Loucy (cell line): ENCODE measurements around the gene FAAH2.

Experiments used
- H2AFZ ChIP-seq: fragments of 200-600 bp; sonication (generic); 2 replicates; pipeline ENCODE4 v1.6.0; 2016; ENCODE audit warnings: antibody characterized with exemption, mild to moderate bottlenecking, low read length, moderate library complexity
- H3F3A ChIP-seq: fragments of 200-600 bp; 2 replicates; pipeline ENCODE4 v1.6.0; 2016; ENCODE audit warnings: antibody characterized with exemption, low read depth, mild to moderate bottlenecking
- H3K27me3 ChIP-seq: fragments of 200-600 bp; sonication (generic); 2 replicates; pipeline ENCODE4 v1.6.1; 2014; ENCODE audit warnings: low read length, mild to moderate bottlenecking; ENCODE audit not compliant: insufficient read depth, poor library complexity, severe bottlenecking
- H3K36me3 ChIP-seq: fragments of 200-600 bp; sonication (generic); 2 replicates; pipeline ENCODE4 v1.6.1; 2016; ENCODE audit warnings: low read length; ENCODE audit not compliant: insufficient read depth
- H3K4me1 ChIP-seq: fragments of 200-600 bp; sonication (generic); 2 replicates; pipeline ENCODE4 v1.5.1; 2014; ENCODE audit warnings: low read length, mild to moderate bottlenecking; ENCODE audit not compliant: insufficient read depth, poor library complexity, severe bottlenecking
- H3K4me2 ChIP-seq: fragments of 200-600 bp; sonication (generic); 2 replicates; pipeline ENCODE4 v1.6.0; 2014; ENCODE audit warnings: antibody characterized with exemption, low read length, low read depth, mild to moderate bottlenecking; ENCODE audit not compliant: poor library complexity, severe bottlenecking
- H3K4me3 ChIP-seq: fragments of 200-600 bp; sonication (generic); 2 replicates; pipeline ENCODE4 v1.5.1; 2014; ENCODE audit warnings: low read length, mild to moderate bottlenecking, mixed read lengths; ENCODE audit not compliant: poor library complexity, severe bottlenecking
- H3K79me2 ChIP-seq: fragments of 200-600 bp; sonication (generic); 2 replicates; pipeline ENCODE4 v1.6.1; 2014; ENCODE audit warnings: low read length; ENCODE audit not compliant: insufficient read depth
- H3K9ac ChIP-seq: fragments of 200-600 bp; sonication (generic); 2 replicates; pipeline ENCODE4 v1.6.0; 2014; ENCODE audit warnings: mild to moderate bottlenecking, low read depth, low read length, moderate library complexity; ENCODE audit not compliant: poor library complexity, severe bottlenecking
- H3K9me2 ChIP-seq: fragments of 200-600 bp; sonication (generic); replicated peaks from 2 replicates; pipeline ENCODE4 v1.6.1; 2016; ENCODE audit warnings: low read depth, low read length, mixed read lengths
- H3K9me3 ChIP-seq: fragments of 200-600 bp; sonication (generic); 2 replicates; pipeline ENCODE4 v1.6.1; 2014; ENCODE audit warnings: mild to moderate bottlenecking, antibody characterized with exemption, low read length, low read depth; ENCODE audit not compliant: insufficient read depth
- H4K20me1 ChIP-seq: fragments of 200-600 bp; sonication (generic); 2 replicates; pipeline ENCODE4 v1.6.0; 2014; ENCODE audit warnings: antibody characterized with exemption, low read length, mild to moderate bottlenecking; ENCODE audit not compliant: insufficient read depth, poor library complexity, severe bottlenecking
- EZH2phosphoT487 ChIP-seq: fragments of 200-600 bp; IDR thresholded peaks from 2 replicates; pipeline ENCODE4 v1.6.1; 2018; ENCODE audit warnings: antibody characterized with exemption, mild to moderate bottlenecking, moderate library complexity, borderline replicate concordance
- TF ChIP-seq, protein P1 (sequence below): fragments of 200-600 bp; sonication (generic); conservative IDR thresholded peaks from 2 replicates; pipeline ENCODE4 v1.5.1; 2014; ENCODE audit warnings: mild to moderate bottlenecking, antibody characterized with exemption, low read length

FAAH2 gene

DNA sequence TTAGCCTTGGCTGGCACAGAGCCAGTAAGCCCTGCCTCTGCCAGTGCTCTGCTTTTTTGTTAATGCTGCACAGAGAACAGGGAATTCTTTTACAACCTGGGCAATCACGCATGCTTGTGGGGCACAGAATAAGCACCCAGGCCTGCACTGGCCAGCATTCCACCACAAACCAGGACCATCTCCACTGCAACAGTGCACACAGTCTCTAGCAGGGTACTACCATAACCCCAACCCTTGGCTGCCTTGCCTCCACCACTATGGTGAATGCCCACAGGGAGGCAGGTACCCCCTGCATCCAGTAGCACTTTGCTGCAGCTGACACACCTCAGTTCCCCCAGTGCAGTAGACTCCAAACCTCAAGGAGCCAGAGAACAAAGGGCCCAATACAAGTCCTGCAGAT lies 19.2 kb upstream of the FAAH2 start:
- Histone ChIP-seq H3K79me2 (no peaks in the 10 kb centered on the region), H3K27me3 (no peaks in the 10 kb centered on the region), H3K9ac (no peak overlapping the region), H3K9me3 (no peaks in the 10 kb centered on the region), H3K4me3 (no peak overlapping the region), H3K4me2 (no peak overlapping the region), H3F3A (no peaks in the 10 kb centered on the region), H3K9me2 (no peaks in the 10 kb centered on the region), H3K36me3 (no peaks in the 10 kb centered on the region), H3K4me1 (no peaks in the 10 kb centered on the region), H4K20me1 (no peaks in the 10 kb centered on the region), H2AFZ (no peak overlapping the region)
- TF ChIP-seq, protein P1, sequence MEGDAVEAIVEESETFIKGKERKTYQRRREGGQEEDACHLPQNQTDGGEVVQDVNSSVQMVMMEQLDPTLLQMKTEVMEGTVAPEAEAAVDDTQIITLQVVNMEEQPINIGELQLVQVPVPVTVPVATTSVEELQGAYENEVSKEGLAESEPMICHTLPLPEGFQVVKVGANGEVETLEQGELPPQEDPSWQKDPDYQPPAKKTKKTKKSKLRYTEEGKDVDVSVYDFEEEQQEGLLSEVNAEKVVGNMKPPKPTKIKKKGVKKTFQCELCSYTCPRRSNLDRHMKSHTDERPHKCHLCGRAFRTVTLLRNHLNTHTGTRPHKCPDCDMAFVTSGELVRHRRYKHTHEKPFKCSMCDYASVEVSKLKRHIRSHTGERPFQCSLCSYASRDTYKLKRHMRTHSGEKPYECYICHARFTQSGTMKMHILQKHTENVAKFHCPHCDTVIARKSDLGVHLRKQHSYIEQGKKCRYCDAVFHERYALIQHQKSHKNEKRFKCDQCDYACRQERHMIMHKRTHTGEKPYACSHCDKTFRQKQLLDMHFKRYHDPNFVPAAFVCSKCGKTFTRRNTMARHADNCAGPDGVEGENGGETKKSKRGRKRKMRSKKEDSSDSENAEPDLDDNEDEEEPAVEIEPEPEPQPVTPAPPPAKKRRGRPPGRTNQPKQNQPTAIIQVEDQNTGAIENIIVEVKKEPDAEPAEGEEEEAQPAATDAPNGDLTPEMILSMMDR, result no peak
- no peak for TF ChIP-seq EZH2phosphoT487

DNA sequence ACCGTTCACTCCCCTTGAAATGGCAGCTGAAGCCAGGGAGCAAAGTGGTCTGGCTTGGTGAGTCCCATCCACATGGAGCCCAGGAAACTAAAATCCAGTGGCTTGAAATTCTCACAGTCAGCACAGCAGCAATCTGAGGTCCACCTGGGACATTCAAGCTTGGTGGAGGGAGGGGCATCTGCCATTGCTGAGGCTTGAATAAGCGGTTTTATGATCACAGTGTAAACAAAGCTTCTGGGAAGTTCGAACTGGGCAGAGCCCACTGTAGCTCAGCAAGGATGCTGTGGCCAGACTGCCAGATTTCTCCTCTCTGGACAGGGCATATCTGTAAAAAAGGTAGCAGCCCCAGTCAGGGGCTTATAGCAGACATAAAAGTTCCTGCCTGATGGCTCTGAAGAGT lies 15.5 kb upstream of the FAAH2 start:
- no peaks in the 10 kb centered on the region for H3K36me3 ChIP-seq
- no peak overlapping the region for H3K4me2 ChIP-seq
- no peak for TF ChIP-seq EZH2phosphoT487
- TF ChIP-seq, protein P1, result no peak
- no peak overlapping the region for H3K9ac ChIP-seq
- no peaks in the 10 kb centered on the region for H3K4me1 ChIP-seq
- H3K9me3 ChIP-seq, result no peaks in the 10 kb centered on the region
- H3K9me2 ChIP-seq, result no peaks in the 10 kb centered on the region
- H3K27me3 ChIP-seq, result no peaks in the 10 kb centered on the region
- H3K79me2 ChIP-seq, result no peaks in the 10 kb centered on the region
- no peaks in the 10 kb centered on the region for H3F3A ChIP-seq
- H3K4me3 ChIP-seq, result no peak overlapping the region
- H4K20me1 ChIP-seq, result no peaks in the 10 kb centered on the region
- no peak overlapping the region for H2AFZ ChIP-seq

DNA sequence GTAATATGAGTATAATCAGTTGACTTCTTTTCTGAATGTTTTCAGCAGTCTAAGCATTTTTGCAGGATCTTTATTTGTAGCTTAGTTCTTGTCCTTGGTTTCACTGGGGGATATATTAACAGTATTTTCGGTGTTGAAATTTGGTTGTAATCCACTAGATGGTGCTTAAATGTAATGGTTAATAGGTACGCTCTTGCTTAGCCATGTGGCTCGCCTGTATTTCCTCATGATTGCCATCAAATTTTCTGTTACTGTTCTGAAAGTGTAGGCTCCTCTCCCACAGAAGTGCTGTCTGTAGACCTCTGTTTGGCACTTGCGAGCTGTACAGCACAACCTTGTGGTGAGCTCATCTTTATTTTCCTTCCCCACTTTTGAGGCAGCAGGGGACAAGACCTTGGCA lies 3.9 kb upstream of the FAAH2 start:
- no peaks in the 10 kb centered on the region for H3K79me2 ChIP-seq
- H3K9ac ChIP-seq, result no peak overlapping the region
- peak overlapping the region; percentile 55 for H3K4me2 ChIP-seq
- no peaks in the 10 kb centered on the region for H4K20me1 ChIP-seq
- H3K9me2 ChIP-seq, result no peaks in the 10 kb centered on the region
- no peak overlapping the region for H3K4me3 ChIP-seq
- peak overlapping the region; percentile 86 for H2AFZ ChIP-seq
- H3K9me3 ChIP-seq, result no peaks in the 10 kb centered on the region
- TF ChIP-seq, protein P1, result peak; percentile 45
- TF ChIP-seq EZH2phosphoT487, result no peak
- H3K27me3 ChIP-seq, result no peaks in the 10 kb centered on the region
- H3F3A ChIP-seq, result no peaks in the 10 kb centered on the region
- peaks cover 16% of the 10 kb centered on the region for H3K4me1 ChIP-seq
- H3K36me3 ChIP-seq, result no peaks in the 10 kb centered on the region
